NCI-H146 treated with DMSO at 0.1 percent for 48 hours (cell line): ENCODE measurements around the gene MKNK1.

Source experiments
- DNase-seq: peaks from one replicate; lab custom pipeline; 2025; ENCODE audit not compliant: unreplicated experiment; lab: John Stamatoyannopoulos, UW

MKNK1 gene

DNA sequence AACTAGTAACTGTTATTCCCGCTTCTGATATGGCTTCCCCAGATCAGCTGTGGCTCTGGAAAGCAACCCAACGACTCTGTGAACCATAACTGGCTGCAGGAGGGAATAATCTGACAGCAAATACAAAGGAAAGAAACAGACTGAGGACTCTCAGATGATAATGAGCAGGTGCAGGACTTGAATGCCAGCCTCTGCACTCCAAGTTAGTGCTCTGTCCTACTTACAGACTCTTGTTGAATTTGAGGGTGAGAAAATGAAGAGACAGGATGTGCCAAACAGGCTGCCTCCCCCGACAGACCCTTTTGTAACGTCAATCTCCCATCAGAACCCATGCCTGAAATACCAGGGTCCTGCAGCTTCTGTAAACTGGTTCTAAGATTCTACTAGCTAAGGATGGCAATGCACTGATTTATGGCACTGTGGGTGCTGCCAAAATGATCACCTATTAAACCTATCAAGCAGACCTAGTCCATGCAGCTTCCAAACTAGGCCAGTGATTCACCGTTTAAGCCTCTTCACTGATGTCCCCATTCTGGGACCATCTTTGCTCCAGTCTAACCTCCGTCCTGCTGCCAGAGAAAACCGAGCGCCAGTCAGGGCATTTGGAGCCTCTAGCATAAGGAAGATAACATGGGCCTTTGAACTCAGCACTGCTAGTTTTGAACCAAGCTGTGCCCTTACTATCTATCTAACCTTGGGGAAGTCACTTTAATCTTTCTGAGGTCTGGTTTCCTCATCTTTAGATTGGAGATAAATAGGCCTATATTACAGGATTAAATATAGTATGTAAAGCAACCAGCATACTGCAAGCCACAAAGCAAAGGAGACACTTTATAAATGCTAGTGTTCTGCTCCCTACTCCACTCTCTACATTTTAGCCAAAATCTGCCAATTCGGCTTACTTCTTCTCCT lies 4.8 kb downstream of the MKNK1 start:
- no peak for DNase-seq

DNA sequence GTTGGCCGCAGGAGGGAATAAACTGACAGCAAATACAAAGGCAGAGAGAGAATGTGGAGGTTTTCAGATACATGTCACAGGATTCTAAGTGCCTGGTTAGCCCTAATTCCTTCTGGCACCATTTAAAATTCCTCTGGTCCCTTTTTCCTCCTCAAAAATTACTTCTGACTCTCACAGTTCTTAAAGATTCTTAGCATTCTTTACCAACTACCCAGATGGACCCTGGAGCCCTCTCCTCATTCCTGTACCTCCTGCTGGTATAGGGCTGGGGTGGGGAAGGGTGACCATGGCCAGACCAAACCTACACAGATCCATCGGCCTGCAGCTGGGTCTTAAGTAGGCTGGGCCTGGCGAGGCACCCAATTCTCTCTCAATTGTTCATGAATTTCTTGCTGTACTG lies 7.2 kb downstream of the MKNK1 start:
- no peak for DNase-seq

DNA sequence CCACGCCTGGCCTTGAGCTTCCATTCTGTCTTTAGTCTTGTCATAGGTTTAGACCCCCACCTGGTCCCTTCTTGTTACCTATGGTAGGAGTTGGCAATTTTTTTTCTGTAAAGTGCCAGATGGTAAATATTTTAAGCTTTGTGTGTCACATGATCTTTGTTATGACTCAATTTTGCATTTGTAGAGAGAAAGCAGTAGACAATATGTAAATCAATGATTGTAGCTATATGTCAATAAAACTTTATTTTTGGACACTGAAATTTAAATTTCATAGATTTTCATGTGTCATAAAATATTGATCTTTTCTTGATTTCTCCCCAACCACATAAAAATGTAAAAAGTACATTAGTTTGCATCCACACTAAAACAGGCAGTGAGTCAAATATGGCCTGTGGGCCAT lies 8.0 kb downstream of the MKNK1 start:
- no peak for DNase-seq

DNA sequence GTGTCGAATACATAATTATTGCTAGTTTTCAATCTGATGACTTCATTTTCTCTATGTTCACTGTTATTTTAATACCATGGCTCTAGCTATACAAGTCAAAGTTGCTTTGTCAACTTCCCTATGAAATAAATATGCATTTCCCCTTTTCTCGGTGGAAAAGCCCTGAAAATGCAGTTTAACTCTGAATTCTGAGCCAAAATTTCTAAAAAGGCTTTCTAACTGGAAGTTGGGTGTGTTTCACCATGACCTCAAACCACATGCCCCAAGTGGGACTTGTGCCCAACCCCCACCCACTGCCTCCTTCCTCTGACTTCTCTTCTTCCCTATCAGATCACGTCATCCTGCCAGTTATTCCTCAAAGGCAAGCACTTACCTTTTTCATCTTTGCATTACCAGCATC lies 8.9 kb downstream of the MKNK1 start:
- DNase-seq = no peak

DNA sequence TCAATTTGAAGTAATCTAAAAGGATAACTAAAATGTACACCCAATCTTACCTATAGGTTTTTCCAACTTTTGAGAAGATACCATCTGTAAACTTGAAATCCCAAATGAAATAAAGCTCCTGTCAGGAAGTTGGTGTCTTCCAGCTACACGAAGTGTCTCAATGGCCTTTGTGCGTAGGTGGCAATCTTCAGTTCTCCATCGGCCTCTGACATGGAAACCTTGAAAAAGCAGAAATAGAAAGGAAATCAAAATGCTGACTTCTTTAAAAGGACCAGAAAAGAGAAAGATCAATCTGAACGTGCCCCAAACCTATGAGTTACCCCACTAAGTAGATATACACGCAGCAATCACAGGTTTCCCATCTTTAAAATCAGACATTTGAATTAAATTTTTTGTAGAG lies 10.0 kb downstream of the MKNK1 start:
- no peak for DNase-seq

DNA sequence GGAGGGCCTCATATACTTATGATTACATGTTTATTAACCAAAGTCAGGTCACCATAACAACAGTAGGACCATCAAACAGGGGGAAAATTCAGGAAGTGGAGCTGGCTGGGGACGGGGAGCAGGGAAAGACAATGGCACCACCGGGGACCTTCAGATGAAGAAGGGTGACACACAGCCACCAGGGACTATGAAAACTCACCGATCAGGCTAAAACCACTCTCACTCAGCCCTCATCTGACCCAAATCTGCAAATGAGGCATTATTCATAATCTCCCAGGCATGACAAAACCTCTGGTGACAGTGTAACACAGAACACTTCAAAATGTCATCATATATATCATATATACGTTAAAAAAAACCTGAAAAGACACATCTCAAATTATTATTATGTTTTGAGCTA lies 11.2 kb downstream of the MKNK1 start:
- no peak for DNase-seq

DNA sequence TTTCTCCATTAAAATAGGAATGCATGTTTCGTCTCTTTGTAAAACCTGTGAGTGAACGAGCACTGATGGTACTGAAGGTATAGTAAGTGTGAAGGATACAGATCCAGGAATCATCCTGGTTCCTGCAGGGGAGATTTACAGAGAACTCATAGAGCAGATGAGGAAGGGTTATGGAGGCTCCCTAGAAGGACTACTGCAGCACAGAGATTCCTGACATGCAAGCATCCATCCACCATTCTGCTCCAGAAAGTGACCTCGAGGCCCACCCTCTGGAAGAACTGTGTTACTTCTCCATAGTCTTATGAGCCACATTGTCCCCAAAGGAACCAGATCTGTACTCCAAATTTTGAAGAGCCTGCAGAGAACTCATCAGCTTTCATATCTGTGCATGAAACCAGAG lies 14.5 kb downstream of the MKNK1 start:
- DNase-seq = no peak

DNA sequence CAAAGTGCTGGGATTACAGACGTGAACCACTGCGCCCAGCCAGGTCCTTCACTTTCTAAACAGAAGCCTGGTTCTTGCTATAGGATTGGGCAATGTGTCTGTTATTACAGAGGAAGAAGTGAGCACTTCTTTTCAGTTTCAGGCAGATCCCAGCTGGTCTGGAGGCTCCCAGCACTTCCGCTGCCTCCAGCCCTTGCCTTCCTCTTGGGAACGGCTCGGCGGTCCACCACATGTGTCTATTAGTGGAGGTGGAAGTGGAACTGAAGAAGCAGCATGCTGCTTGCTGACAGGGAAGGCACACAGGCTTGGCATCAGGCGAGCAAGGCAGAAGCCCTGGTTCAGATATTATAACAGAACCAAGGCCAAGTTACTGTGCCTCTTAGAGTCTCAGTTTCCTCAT lies 17.0 kb downstream of the MKNK1 start:
- no peak for DNase-seq

DNA sequence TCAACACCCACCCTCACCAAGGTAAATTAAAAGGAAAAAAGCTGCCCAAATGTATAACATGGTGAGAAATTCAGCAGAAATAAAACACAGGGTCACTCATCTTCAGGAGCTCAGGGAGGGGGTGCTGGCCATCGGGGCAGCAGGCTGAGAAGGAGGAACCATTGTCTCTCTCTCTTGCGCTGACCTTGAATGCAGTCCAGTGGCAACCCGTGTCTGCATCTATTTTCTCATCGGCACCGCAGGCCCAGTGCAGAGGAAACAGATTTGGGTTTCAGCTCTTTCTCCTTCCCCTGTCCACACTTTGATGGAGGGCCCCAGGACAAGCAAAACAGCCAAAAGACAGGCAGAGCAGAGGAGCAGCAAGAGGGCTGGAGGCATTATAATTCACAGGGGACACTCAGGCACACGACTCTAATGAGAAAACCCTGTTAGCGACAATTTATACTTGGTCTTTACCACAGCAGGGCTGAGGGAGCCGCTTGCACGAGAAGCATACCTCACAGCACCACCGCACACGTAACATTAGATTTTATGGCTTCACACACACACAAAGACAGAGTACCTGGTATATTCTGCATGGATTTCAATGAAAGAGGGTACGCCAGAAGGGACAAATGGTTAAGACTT lies 18.6 kb downstream of the MKNK1 start:
- DNase-seq = no peak

DNA sequence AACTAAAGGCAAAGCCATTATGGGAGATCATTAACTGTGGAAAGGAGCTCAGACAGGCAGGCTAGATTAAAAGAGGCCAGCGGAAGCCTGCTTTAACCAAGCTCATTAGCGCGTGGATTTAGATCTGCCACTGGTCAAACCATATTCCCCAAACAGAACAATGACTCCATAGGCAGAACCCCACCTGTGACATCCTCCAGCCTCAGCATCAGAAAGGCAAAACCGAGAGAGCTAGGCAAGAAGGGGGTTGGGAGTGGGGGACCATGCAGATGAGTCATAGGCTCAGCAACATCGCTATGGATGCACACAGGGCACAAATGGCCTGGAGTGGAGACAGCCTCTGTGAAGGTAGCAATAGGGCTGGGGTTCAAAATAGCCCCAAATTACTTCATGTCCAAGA lies 20.6 kb downstream of the MKNK1 start:
- no peak for DNase-seq

DNA sequence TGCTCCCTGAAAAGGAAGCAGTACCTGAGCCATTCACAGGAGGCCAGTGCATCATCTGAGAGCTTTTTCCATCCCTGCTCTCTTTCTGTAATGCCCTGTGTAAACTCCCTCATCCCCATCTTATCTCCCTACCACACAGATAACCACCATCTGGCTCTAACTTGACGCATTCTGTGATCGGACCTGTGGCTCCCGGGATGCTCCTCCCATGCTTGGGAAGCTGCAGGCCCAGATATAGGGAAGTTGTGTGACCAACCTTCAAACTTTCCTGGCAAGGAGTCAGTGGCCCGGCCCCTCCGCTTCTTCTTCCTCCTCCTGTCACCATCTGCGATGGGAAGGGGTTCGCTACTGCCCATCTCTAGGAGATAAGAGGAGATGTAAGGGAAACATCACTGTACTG lies 21.1 kb downstream of the MKNK1 start:
- DNase-seq = no peak

DNA sequence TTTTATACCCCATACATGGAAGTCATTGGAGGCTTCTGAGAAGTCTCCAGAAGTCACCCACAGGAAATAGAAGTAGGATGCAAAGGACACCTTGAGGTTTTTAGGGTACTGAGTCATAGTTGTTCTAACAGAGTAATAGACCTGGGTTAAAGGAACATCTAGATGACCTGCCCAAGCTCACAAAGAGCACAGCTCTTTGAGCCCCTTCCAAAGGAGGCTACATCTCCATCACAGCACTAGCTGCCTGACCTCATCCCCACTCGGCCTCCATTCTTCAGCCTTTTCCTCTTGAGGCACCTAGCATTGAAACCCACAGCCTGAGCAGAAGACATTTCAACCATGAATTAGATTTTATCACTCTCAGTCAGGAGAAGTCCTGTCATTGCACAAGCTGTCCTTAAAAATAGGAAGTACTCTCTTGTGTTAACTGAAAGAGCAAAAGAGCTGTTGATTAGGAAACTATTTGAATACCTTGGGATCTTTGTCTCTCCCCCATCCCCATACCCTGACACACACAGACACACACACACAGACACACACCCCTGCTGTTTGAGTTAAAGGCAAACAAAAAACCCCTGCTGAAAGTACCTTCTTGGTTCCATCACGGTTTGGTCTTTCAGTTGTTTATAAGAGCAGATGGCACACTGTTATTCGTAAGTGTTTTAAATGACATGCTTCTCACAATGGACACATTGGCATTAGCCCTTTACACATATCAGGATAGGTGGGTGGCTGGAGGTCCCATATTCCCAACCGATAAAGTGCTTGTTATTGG lies 22.2 kb downstream of the MKNK1 start:
- no peak for DNase-seq

DNA sequence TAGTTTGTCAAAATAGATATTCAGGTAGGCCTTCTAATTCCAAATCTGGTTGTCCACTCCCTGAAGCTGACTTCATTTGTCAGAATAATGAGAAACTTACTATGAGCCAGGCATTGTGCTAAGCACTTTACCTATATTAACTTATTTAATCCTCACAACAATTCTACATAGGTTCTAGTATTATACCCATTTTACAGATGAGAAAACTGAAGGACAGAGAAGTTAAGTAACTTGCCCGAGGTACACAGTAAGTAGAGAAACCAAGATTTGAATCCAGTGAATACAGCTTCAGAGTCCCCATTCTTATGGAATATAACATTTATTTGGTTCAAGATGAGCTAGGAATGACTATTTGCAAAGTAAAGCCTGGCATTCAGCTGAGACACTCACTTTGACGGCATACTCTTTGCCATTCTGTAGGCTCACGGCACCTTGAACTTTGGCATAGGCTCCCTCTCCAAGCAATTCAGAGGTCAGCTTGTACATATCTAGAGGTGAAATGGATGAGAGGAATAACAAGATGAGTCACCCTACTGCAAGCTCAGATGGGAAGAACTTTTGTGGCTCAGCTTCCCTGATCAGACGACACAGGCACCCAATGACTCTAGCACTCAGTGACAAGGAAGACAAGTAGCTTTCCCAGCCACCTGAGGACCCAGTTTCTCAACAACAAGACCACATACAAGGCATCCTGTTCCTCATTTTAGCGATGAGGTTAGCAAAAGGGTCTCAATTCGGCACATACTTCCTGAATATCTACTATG lies 23.7 kb downstream of the MKNK1 start:
- DNase-seq = no peak

DNA sequence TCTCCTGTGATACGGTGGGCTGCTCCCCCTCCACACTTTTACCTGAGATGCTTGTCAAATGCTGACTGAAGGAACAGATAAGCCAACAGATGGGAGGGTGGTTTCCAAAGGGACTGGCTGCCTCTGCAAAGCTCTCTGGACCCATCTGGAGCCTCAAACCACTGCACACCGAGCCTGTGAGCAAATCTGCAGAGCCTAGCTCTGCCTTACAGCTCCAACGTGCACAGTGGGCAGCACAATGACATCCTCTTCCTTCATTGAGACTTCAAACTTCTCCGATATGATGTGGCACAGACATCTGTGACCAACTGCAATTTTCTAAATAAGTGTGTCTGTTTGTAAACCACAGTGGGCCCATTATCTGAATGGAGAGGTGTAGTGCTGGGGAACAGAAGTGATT lies 26.4 kb downstream of the MKNK1 start:
- no peak for DNase-seq

DNA sequence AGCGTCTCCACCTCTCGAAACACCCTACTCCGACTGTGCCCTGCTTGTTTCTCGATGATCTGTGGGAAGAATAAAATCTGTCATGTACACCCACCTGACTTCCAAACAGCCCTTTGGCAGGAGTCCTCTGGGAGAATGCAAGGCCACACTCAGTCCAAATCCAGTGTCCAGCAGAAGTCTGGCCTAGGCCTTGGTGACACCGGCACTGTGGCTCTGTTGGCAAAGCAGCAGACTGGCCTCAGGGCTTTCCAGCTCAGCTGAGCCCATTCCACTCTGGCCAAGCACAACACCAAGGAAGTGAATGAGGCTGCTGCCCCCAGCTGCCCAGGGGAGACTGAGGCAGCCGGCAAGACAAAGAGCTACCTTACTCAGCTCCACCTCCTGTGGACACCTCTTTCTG lies 27.5 kb downstream of the MKNK1 start:
- DNase-seq = no peak

DNA sequence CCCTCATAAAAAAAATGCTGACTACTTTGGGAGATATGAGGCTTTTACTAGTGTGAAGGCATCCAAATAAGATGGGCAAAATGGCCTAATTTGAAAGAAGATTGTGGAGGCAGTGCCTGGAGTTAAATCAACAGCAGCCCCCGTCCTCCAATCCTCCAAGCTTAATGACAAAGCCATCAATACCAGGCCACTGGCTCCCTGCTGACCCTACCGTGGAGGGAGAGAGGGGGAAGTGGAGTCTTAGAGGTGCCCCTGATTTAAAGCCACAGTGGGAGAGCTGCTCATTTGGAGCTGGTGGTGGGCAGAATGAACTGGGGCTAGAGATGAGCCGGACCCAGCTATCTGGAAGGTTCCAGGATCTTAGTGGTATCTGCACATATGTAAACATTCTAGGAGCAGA lies 28.3 kb downstream of the MKNK1 start:
- no peak for DNase-seq

DNA sequence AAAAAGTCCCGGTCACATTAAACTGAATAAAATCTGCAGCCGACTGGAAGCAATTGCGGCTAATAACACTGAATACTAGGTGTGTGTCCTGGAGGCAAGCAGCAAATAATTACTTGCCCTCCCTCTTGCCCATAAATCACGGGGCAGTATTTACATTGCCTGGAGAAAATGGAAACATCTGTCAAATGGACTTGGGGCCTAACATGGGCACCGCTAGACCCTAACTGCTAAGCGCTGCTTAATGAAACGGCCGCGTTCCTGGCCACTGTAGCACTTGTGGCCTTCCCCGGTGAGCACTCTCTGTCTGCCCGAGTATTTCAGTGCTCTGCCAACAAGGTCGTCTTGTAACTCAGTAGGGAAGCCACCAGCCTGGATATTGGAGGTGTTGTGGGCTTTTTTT lies 28.8 kb downstream of the MKNK1 start:
- DNase-seq = peak; percentile 22

DNA sequence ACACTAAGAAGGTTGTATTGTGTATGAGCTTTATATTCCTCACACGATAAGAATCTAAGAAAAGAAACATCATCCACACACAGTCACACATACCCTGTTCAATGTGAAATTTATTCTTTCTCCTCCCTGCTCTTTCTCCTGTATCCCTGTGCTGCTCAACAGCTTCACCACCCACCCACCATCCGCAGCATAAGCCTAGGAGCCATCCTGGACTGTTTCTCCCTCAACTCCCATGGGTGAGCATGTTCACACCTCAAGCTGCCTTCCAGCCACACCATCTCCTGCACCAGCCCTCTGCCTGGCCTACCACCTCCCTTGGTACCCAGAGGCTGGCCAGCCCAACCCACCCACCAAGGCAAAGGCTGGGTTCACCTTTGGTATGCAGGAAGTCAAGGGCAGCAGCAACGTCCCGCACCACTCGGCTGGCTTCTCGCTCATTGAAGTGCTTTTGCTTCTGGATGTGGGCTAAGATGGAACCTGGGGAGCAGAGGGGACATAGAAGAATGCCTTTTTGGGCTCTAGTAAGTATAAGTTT lies 32.3 kb downstream of the MKNK1 start:
- no peak for DNase-seq

DNA sequence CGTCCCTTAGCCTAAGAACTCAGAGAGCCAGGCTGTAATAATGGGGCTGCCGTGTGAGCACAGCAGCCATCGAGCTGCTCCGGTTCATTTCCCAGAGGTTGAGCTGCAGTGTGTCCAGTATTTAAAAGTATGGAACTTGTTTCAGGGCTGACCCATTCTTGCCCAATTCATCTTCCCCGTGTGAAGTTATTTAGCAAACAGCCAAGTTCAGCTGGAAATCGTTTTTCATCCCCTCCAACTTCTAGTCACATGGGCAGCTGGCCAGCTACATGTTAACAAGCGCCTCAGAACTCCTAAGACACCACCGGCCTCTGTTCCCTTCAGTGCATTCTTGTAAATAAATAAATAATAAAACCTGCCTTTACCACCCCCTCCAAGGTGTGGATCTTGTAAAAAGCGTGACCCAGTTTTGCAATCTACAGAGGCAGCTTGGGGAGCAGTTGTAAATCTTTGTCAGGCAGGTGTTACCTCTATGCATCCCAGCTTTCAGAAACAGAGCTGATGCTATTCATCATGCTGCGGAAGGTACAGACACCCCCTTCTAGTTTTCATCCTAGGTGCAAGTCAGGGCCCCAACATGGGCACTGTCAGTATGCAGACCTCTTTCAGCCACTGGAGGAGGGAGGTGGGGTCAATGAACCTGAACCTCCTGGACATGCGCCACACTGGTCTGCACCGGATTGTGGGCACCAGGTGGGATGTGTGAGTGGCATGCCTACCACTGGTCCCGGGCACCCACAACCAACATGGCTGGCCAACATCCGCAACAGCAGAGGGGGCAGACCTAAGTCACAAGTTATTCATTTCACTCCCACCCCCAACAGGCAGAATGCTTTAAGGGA lies 34.0 kb downstream of the MKNK1 start:
- no peak for DNase-seq

DNA sequence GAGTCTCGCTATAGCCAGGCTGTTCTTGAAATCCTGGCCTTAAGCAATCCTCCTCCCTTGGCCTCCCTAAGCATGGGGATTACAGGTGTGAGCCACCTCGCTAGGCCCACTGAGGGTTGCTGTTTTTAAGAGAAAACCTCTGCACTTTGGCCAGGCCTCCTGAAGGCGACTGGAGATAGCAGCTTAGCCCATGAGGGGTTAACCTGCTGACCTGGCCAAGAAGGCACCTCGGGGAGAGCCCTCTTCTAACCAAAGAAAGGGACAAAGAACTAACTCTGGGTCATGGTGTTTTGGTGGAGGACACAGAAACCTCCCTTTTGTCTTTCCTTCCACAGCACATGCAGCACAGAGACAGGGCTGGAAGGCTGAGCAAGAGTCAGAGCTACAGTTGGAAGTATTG lies 35.0 kb downstream of the MKNK1 start:
- DNase-seq = no peak
